Measurements from ENCODE around the gene PDLIM4.
A peak's percentile ranks its signal among the peaks of the same experiment; 100 is the strongest.

The PDLIM4 gene

GRCh38 chr5:132227485-132228240 is 29.8 kb upstream of the PDLIM4 start, which contains the start of gene P4HA2:
TSS of gene P4HA2 (minus strand) at chr5:132227853. CDS start at chr5:132218626, 9,227 bp downstream.
- DNase-seq = peak; percentile 78

GRCh38 chr5:132228241-132229035 is 29.1 kb upstream of the PDLIM4 start:
- no peak for DNase-seq

GRCh38 chr5:132229236-132229635 is 28.3 kb upstream of the PDLIM4 start:
- no peak for DNase-seq

GRCh38 chr5:132230871-132231270 is 26.6 kb upstream of the PDLIM4 start:
- no peak for DNase-seq

GRCh38 chr5:132232465-132232864 is 25.0 kb upstream of the PDLIM4 start:
- DNase-seq = no peak

- no peak for DNase-seq
These were observed 24.4 kb upstream of the PDLIM4 start for GRCh38 chr5:132233081-132233480.

GRCh38 chr5:132233811-132234683 is 23.4 kb upstream of the PDLIM4 start:
- no peak for DNase-seq

GRCh38 chr5:132234684-132235062 is 22.8 kb upstream of the PDLIM4 start:
- DNase-seq = no peak

GRCh38 chr5:132235340-132235739 is 22.2 kb upstream of the PDLIM4 start:
- no peak for DNase-seq

- DNase-seq = no peak
These were observed 20.4 kb upstream of the PDLIM4 start for GRCh38 chr5:132237141-132237540.

GRCh38 chr5:132237670-132238069 is 19.8 kb upstream of the PDLIM4 start:
- no peak for DNase-seq

GRCh38 chr5:132238169-132238744 is 19.2 kb upstream of the PDLIM4 start:
- DNase-seq = peak; percentile 55

- DNase-seq = no peak
These were observed 18.5 kb upstream of the PDLIM4 start for GRCh38 chr5:132238901-132239500.

GRCh38 chr5:132239776-132240175 is 17.7 kb upstream of the PDLIM4 start:
- no peak for DNase-seq

GRCh38 chr5:132243366-132243977 is 14.0 kb upstream of the PDLIM4 start:
- DNase-seq = no peak

- DNase-seq = no peak
These were observed 11.9 kb upstream of the PDLIM4 start for GRCh38 chr5:132245593-132245992.

- DNase-seq = no peak
These were observed 10.7 kb upstream of the PDLIM4 start for GRCh38 chr5:132246806-132247205.

GRCh38 chr5:132250547-132250946 is 6.9 kb upstream of the PDLIM4 start:
- DNase-seq = no peak

GRCh38 chr5:132251220-132251725 is 6.2 kb upstream of the PDLIM4 start:
- DNase-seq = peak; percentile 28

- no peak for DNase-seq
These were observed 4.5 kb upstream of the PDLIM4 start for GRCh38 chr5:132253008-132253441.
